ENCODE data around the gene AVPR2. TPM values are rescaled to one million over a fixed set of nuclear protein-coding genes. Genes with fewer than 3 reads are reported as not detected.

Gene AVPR2
- total and polyA plus RNA-seq, 10 of the 15 experiments (the other 5 are each of a cell fraction or from before 2014, with no cell fraction given) = 0.12 to 0.37 TPM; not detected in 8

GRCh38 chrX:153876112-153876491 lies 28.4 kb upstream of the AVPR2 start:
- ATAC-seq (no peak), FAIRE-seq (no peak), DNase-seq (ENCODE audit: low read depth, low spot score) (no peak)
- WGBS (ENCODE audit: insufficient coverage, insufficient replicate concordance, low lambda C conversion rate, missing lambda C conversion rate) = 63% methylated on average over 3 of the region's 3 CpGs
- Histone ChIP-seq H4K20me1 (ENCODE audit: control insufficient read depth, insufficient read depth) (no peaks in the 10 kb centered on the region), H3K27me3 (replicated peaks in 1 of 2; ENCODE audit: control insufficient read depth in 2 of 2, insufficient read depth in 2 of 2, low read length in 1 of 2) (peaks cover 2% of the 10 kb centered on the region in 2 experiments; a peak in 3 of 4 replicates), H3K36me3 (ENCODE audit: control insufficient read depth in 2 of 2, insufficient read depth in 2 of 2, low read length in 1 of 2) (no peaks in the 10 kb centered on the region), H3K4me3 (no peak overlapping the region), H3K4me1 (ENCODE audit: control insufficient read depth, insufficient read depth, low read length) (no peaks in the 10 kb centered on the region; the same call in 1 of the 2 replicates), H2AFZ (ENCODE audit: control insufficient read depth, low read depth, low read length) (no peak overlapping the region), H3K79me2 (ENCODE audit: control insufficient read depth, insufficient read depth, low read length) (no peaks in the 10 kb centered on the region), H3K27ac (ENCODE audit: control insufficient read depth, insufficient read depth) (no peak overlapping the region), H3K9me3 (replicated peaks; ENCODE audit: control insufficient read depth, insufficient read depth, low read length) (no peaks in the 10 kb centered on the region; the same call in 2 of the 3 replicates), H3K4me2 (ENCODE audit: control insufficient read depth, insufficient read depth) (no peak overlapping the region), H3K9ac (ENCODE audit: control insufficient read depth, insufficient read depth, low read length) (no peak overlapping the region)
- ChIA-PET POLR2A (no interaction called here), CTCF (interaction anchor here (1.3 kb wide), 1 partner anchor 50 kb away, joined by 4 read pairs; the partner anchor contains the start of gene ARHGAP4), SMC1A (ENCODE audit: uncharacterized antibody, unreplicated experiment) (interaction anchor here (0.5 kb wide), 1 partner anchor 98 kb away, joined by 3 read pairs; no protein-coding TSS in a partner anchor), RAD21 (ENCODE audit: unreplicated experiment) (interaction anchor here (1.1 kb wide), 1 partner anchor 47 kb away, joined by 3 read pairs; no protein-coding TSS in a partner anchor)
- no peak for TF ChIP-seq KAT2A (conservative IDR thresholded peaks at IDR 0.05; ENCODE audit: control insufficient read depth, low read depth, low read length)
- TF ChIP-seq RELA (IDR thresholded peaks at IDR 0.05; ENCODE audit: borderline replicate concordance, partially characterized antibody) = no peak
- no peak for TF ChIP-seq ZNF24 (IDR thresholded peaks at IDR 0.05)
- TF ChIP-seq FOXM1 (IDR thresholded peaks at IDR 0.05; ENCODE audit: low read depth, low read length) = no peak
- TF ChIP-seq GATAD2B (conservative IDR thresholded peaks at IDR 0.05; ENCODE audit: low read depth) = no peak
- no peak for TF ChIP-seq MYB (IDR thresholded peaks at IDR 0.05; ENCODE audit: borderline replicate concordance, low read depth, low read length)
- TF ChIP-seq PML (IDR thresholded peaks at IDR 0.05; ENCODE audit: low read length) = no peak
- no peak for TF ChIP-seq CHD4 (IDR thresholded peaks at IDR 0.05)
- no peak for TF ChIP-seq SMAD5 (IDR thresholded peaks at IDR 0.05; ENCODE audit: low read depth)
- TF ChIP-seq ZNF687 (IDR thresholded peaks at IDR 0.05) = no peak
- no peak for TF ChIP-seq STAT1 (conservative IDR thresholded peaks at IDR 0.05)
- TF ChIP-seq ZNF274 (IDR thresholded peaks at IDR 0.05; ENCODE audit: insufficient read depth, insufficient read length) = no peak
- BruUV-seq (replicated peaks) = no TSS peak
- intact Hi-C loops (cut with micrococcal nuclease; ENCODE audit: unreplicated experiment) (no loop called here), in situ Hi-C loops (cut with MboI) (no loop called here)
